NCI-H128 (cell line): ENCODE data around the gene KRTAP5-11.
"Not testable (repeated sequence)": the region's sequence is repeated elsewhere in the genome, so short reads cannot be mapped to it uniquely, and the experiment has no call there.

ENCODE experiments used
- DNase-seq: peaks from one replicate; lab custom pipeline; 2025; ENCODE audit not compliant: unreplicated experiment; lab: John Stamatoyannopoulos, UW

Gene KRTAP5-11, protein sequence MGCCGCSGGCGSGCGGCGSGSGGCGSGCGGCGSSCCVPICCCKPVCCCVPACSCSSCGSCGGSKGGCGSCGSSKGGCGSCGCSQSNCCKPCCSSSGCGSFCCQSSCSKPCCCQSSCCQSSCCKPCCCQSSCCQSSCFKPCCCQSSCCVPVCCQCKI

DNA sequence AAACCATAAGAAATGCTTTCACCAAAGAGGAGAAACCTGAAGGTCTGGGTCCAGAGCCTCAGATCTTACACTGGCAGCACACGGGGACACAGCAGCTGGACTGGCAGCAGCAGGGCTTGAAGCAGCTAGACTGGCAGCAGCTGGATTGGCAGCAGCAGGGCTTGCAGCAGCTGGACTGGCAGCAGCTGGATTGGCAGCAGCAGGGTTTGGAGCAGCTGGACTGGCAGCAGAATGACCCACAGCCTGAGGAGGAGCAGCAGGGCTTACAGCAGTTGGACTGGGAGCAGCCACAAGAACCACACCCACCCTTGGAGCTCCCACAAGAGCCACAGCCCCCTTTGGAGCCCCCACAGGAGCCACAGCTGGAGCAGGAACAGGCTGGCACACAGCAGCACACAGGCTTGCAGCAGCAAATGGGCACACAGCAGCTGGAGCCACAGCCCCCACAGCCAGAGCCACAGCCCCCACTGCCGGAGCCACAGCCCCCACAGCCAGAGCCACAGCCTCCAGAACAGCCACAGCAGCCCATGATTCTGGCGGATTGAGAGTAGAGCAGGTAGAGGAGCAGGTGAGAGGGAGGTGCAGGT lies at the start of gene KRTAP5-11:
TSS of gene KRTAP5-11 (minus strand) at position 567 of the 587 bp plus-strand sequence. CDS start at position 529, 38 bp downstream.
- no peak for DNase-seq

DNA sequence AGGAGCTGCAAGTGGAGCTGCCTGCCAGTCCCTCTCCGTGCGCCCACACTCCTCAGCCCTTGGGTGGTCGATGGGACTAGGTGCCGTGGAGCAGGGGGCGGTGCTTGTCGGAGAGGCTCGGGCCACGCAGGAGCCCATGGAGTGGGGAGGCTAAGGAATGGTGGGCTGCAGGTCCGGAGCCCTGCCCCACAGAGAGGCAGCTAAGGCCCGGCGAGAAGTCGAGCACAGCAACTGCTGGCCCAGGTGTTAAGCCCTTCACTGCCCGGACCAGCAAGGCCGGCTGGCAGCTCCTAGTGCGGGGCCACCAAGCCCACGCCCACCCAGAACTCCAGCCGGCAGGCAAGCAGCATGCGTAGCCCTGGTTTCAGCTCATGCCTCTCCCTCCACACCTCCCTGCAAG lies 48.9 kb upstream of the KRTAP5-11 start:
- not testable (repeated sequence) for DNase-seq

DNA sequence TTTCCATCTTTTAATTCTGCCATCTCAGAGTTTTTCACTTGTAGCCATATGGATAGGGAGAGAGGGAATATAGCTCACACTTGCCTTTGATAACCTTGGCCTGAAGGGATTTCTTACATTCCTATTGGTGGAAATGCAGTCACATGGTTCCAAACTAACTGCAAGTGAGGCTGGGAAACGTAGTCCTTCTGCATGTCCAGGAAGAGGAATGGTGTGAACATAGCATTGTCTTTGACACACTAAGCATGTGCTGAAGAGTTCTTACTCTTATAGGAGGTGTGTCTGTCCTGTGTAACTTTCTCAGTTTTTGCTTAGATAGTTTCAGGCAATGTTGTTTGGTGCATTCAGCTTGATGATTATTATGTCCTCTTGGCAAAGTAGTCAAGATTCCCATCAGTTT lies 47.4 kb upstream of the KRTAP5-11 start:
- DNase-seq, result not testable (repeated sequence)

DNA sequence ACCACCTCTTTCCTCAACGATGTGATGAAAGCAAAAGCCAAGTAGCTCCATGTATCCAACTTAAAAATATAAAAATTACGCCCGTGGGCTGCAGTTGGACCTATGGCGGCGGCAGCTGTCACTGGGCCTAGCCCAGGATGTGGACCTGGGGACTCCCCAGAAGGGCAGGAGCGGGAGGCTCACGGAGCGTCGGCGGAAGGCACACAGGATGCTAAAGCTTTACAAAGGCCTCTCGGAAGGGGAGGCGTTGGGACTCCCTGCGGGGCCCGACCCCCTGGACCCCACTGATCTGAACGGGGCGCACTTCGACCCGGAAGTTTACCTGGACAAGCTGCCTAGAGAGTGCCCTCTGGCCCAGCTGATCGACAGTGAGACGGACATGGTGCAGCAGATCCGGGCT lies 46.3 kb upstream of the KRTAP5-11 start:
- not testable (repeated sequence) for DNase-seq

DNA sequence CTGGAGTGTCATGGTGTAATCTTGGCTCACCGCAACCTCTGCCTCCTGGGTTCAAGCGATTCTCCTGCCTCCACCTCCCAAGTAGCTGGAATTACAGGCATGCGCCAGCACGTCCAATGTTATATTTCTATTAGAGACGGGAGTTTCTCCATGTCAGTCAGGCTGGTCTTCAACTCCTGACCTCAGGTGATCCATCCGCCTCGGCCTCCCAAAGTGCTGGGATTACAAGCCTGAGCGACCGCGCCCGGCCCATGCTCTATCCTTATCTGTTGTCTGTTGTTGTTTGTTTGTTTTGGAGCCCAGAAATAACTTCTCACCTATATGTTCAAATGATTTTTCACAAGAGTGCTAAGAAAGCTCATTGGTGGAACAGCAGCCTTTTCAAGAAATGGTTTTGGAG lies 40.6 kb upstream of the KRTAP5-11 start:
- not testable (repeated sequence) for DNase-seq

DNA sequence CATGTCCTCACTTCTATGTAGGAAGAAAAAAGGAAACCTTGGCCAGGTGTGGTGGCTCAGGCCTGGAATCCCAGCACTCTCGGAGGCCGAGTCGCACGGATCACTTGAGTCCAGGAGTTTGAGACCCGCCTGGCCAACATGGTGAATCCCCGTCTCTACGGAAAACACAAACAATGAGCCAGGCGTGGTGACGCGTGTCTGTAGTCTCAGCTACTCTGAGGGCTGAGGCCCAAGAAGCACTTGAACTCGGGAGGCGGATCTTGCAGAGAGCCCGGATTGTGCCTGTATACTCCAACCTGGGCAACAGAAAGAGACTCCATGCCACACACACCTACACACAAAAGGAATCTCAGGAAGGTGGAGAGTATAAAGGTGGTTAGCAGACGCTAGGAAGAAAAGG lies 39.9 kb upstream of the KRTAP5-11 start:
- DNase-seq, result not testable (repeated sequence)

DNA sequence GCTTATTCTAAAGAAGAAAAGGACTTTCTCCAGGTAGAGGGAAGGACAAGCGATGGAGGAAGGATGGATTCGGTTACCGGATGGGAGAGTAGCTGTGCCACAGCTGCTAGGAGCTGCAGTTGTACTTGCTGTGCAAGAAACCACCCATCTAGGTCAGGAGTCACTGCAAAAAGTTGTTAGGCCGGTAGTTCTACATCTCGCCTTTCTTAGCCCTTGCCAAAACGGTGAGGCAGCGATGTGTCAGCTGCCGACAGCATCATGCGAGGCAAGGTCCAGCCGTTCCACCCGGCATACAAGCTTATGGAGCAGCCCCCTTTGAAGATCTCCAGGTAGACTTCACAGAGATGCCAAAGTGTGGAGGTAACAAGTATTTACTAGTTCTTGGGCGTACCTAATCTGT lies 32.3 kb upstream of the KRTAP5-11 start:
- DNase-seq, result not testable (repeated sequence)

DNA sequence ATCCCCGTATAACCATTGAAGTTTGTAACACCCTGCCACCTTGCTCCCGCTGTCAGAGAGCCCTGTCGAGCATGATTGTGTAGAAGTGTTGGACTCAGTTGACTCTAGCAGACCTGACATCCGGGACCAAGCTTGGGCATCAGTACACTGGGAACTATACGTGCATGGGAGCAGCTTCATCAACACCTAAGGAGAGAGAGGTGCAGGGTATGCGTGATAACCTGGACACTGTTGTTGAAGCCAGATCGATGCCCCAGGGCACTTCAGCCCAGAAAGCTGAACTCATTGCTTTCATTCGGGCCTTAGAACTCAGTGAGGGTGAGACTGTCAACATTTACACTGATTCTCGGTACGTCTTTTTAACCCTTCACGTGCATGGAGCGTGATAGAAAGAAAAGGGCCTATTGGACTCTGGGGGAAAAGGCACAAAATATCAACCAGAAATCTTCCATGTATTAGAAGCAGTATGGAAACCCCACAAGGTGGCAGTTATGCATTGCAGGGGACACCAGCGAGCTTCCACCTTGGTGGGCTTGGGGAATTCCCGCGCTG lies 31.8 kb upstream of the KRTAP5-11 start:
- not testable (repeated sequence) for DNase-seq

DNA sequence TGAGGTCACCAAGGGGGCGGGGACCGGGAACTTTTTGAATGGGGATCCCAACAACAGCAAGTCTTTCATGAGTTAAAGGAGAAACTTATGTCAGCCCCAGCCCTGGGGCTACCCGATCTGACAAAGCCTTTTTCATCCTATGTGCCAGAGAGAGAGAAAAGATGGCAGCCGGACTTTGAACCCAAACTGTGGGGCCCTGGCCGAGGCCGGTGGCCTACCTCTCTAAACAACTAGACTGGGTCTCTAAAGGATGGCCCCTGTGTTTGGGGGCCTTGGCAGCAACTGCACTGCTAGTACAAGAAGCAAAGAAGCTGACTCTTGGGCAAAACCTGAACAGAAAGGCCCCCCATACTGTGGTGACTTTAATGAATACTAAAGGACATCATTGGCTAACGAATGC lies 31.3 kb upstream of the KRTAP5-11 start:
- not testable (repeated sequence) for DNase-seq

DNA sequence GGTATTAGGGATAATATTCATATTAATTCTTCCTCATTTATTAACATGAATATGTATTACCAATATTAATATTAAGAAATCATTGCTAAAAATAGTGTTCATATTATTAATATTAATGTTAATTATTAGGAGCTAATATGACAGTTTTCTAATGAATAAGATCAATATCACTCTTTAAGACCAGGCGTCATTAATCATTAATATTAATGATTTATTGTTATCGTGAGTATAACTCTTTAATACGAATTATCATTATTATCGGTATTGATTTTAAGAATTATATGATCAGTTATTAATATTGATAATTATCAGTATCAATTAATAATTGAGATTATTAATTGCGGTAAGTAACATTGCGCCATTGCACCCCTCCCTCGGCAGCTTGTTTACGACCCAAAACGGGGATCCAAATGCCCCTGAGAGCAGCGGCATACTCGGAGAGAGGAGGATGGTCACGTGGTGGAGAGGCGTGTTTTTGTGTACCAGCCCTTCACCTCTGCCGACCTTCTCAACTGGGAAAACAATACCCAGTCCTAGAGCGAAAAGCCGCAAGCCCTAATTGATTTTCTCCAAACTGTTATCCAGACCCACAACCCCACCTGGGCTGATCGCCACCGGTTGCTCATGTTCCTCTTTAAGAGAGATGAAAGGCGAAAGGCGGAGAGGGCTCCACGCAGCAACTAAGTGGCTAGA lies 28.7 kb upstream of the KRTAP5-11 start:
- not testable (repeated sequence) for DNase-seq

DNA sequence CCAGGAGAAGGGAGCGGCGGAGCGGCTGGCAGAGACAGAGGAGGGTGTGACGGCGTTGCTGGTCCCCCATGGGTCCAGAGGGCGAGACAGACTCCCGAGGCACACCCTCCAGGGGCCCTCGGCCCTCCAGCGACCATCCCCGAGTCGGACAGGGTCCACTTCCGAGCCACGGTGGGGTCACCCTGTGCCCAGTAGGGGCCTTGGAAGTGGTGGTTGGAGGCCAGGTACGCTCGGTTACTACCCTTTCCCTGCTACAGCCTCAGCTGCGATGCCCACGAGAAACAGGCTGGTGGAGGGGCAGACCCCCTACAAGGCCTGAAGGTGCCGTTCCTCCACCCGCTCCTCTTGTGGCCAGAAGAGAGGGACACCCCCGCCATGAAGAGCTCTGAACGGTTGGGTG lies 25.6 kb upstream of the KRTAP5-11 start:
- DNase-seq, result not testable (repeated sequence)

DNA sequence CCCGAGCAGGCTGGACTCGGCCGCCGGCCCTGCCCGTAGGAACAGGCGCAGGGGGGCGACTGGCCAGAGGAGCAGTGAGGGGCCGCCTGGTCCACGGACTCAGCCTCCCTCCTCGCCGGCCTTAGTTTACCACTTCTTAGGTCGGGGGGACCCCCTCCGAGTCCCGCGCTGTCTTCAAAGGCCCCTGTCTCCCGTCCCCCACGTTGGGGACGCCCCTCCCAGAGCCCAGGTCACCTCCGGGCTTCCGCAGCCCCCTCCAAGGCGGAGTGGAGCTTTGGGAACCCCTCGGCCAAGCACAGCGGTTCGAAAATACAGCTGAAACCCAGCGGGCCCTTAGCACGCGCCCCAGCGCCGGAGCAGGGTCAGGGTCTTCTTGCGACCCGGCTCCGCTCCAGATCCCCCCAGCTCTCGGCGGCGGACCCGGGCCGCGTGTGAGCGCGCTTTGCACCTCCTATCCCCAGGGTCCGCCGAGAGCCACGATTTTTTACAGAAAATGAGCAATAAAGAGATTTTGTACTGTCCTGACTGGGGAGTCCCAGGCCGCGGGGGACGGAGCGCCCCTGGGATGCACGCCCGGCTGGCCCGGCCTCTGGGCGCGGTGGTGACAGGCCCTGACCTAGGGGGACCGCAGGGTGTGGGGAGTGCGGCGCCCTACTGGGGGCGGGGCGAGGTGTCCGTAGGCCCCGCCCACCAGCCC lies 25.0 kb upstream of the KRTAP5-11 start:
- not testable (repeated sequence) for DNase-seq

DNA sequence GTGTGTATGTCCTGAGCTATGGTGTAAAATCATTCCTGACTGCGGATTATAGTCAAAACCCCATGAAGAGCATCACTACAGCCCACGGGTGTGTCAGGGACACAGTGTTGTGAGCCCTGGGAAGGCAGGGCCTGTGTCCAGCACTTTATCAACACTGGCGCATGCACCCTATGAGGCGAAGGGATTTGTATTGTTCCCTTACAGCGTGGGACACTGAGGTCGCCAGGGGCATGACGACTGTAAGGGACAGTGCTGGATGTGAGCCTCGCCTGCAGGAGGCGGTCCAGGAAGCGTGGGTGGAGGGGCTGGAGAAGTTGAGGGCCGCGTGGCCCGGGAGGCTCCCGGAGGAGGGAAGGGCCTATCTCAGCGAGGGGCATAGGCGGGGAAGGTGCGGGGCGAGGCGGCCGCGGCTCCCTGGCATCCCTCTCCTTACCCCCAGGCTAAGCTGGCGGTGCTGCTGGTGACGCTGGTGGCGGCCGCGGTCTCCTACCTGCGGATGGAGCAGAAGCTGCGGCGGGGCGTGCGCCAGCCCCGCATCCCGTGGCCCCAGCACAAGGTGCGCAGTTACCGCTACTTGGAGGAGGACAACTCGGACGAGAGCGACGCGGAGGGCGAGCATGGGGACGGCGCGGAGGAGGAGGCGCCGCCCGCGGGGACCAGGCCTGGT lies 24.3 kb upstream of the KRTAP5-11 start:
- not testable (repeated sequence) for DNase-seq

DNA sequence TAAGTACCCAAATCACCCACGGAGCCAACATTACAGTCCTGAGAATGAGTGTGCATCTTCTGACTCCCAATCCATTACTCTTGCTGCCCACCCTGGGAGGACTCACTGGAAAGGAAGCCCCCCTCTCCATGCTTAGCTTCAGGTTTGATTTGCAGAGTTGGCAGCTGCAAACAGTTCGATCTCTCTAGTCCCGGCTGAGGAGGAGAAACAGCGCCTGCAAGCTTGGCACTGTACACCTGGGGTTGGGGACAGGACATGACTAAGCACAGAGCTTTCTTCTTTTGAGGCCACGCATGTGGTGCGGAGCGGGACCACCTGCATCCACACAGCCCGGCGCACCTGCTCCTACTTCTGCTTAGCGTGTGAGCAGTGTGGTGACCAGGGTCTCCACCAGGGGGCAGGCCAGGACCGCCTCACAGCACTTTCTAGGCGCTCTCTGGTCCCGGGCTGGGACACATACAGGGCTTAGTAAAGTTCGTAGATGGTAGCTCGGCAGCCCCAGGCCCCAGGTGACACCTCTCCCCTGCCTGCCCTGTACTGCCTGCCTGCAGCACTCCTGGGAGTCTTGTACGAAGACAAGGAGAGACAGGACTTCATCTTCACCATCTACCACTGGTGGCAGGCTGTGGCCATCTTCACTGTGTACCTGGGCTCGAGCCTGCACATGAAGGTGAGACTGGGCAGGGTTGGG lies 22.3 kb upstream of the KRTAP5-11 start:
- not testable (repeated sequence) for DNase-seq

DNA sequence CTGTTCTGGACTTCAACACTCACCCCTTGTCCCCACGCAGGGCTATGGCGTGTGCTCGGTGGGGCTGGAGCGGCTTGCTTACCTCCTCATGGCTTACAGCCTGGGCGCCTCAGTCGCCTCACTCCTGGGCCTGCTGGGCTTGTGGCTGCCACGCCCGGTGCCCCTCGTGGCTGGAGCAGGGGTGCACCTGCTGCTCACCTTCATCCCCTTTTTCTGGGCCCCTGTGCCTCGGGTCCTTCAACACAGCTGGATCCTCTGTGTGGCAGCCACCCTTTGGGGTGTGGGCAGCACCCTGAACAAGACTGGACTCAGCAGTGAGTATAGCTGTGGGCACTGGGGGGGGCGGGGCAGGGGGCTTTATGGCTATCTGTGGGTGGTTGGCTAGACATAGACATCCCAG lies 20.5 kb upstream of the KRTAP5-11 start:
- DNase-seq, result not testable (repeated sequence)

DNA sequence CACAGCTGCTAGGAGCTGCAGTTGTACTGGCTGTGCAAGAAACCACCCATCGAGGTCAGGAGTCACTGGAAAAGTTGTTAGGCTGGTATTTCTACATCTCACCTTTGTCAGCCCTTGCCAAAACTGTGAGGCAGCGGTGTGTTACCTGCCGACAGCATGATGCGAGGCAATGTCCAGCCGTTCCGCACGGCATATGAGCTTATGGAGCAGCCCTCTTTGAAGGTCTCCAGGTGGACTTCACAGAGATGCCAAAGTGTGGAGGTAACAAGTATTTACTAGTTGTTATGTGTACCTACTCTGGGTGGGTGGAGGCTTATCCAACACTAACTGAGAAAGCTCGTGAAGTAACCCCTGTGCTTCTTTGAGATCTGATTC lies 6.9 kb upstream of the KRTAP5-11 start:
- DNase-seq, result not testable (repeated sequence)

DNA sequence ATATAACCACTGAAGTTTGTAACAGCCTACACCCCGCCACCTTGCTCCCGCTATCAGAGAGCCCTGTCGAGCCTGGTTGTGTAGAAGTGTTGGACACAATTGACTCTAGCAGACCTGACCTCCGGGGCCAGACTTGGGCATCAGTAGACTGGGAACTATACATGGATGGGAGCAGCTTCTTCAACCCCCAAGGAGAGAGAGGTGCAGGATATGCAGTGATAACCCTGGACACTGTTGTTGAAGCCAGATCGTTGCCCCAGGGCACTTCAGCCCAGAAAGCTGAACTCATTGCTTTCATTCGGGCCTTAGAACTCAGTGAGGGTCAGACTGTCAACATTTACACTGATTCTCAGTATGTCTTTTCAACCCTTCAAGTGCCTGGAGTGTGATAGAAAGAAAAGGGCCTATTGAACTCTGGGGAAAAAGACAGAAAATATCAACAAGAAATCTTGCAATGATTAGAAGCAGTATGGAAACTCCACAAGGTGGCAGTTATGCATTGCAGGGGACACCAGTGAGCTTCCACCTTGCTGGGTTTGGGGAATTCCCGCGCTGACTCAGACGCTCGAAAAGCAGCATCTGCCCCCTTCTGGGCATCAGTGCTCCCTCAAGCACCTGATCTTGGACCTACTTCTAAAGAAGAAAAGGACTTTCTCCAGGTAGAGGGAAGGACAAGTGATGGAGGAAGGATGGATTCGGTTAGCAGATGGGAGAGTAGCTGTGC lies 6.3 kb upstream of the KRTAP5-11 start:
- not testable (repeated sequence) for DNase-seq

DNA sequence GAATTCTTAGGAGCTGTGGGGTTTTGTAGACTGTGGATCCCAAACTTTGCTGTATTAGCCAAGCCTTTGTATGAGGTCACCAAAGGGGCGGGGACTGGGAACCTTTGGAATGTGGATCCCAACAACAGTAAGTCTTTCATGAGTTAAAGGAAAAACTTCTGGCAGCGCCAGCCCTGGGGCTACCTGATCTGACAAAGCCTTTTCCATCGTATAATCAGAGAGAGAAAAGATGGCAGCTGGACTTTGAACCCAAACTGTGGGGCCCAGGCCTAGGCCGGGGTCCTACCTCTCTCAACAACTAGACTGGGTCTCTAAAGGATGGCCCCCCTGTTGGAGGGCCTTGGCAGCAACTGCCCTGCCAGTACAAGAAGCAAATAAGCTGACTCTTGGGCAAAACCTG lies 5.6 kb upstream of the KRTAP5-11 start:
- not testable (repeated sequence) for DNase-seq

DNA sequence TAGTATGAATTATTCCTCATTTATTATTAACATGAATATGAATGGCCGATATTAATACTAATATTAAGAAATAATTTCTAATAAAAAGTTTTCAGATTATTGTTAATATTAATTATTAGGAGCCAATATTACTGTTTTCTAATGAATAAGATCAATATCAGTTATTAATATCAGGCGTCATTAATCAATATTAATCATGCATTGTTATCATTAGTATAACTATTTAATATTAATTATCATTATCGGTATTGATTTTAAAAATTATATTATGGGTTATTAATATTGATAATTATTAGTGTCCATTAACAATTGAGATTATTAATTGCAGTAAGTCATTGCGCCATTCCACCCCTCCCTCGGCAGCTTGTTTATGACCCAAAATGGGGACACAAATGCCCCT lies 3.0 kb upstream of the KRTAP5-11 start:
- DNase-seq, result not testable (repeated sequence)

DNA sequence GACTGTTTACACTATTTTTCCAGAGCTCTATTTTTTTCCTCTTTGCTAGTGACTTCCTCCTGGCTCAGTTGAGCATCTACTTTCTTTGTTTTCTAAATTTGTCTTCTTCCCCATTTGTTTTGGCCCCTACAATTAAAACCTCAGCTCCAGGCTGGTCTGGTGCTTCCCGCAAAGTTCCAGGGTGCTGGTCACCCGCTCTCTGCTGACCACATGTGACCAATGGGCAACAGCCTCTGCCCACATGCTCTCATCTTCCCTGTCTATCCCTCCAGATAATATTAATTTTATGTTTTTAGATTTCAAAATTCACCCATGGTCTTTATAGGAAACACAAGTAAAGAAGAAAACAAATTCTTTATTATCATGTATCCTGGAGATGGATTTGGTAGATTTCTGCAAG lies 294 bp upstream of the KRTAP5-11 start:
- DNase-seq, result not testable (repeated sequence)
